Neural progenitor cell (in vitro differentiated cells): ENCODE data around the gene AKAP8L. TPM values are rescaled to one million over a fixed set of nuclear protein-coding genes. Genes with fewer than 3 reads are reported as not detected.

Experiments used
- DNase-seq: peaks from one replicate; pipeline ENCODE4 v3.0.0-alpha.2; 2016; ENCODE audit warnings: low spot score
- H2AFZ ChIP-seq: fragments of 200-600 bp; sonication (generic); replicated peaks from 2 replicates; pipeline ENCODE4 v1.6.1; 2016; ENCODE audit warnings: antibody characterized with exemption
- H3F3A ChIP-seq: fragments of 200-600 bp; sonication (generic); 2 replicates; pipeline ENCODE4 v1.6.1; 2016; ENCODE audit warnings: antibody characterized with exemption, low read depth
- H3K27ac ChIP-seq: fragments of 200-600 bp; sonication (generic); 2 replicates; pipeline ENCODE4 v1.5.1; 2016; ENCODE audit warnings: mild to moderate bottlenecking
- H3K27me3 ChIP-seq: fragments of 200-600 bp; sonication (generic); 2 replicates; pipeline ENCODE4 v1.6.1; 2016; ENCODE audit warnings: mild to moderate bottlenecking, moderate library complexity
- H3K36me3 ChIP-seq: fragments of 200-600 bp; sonication (generic); 2 replicates; pipeline ENCODE4 v1.5.1; 2016
- H3K4me1 ChIP-seq: fragments of 200-600 bp; sonication (generic); 2 replicates; pipeline ENCODE4 v1.6.1; 2016; ENCODE audit warnings: mixed run types
- H3K4me2 ChIP-seq: fragments of 200-600 bp; sonication (generic); 2 replicates; pipeline ENCODE4 v1.6.1; 2016
- H3K4me3 ChIP-seq: fragments of 200-600 bp; sonication (generic); 2 replicates; pipeline ENCODE4 v1.5.1; 2016
- H3K79me2 ChIP-seq: fragments of 200-600 bp; sonication (generic); 2 replicates; pipeline ENCODE4 v1.6.1; 2016; ENCODE audit warnings: low read depth
- H3K9ac ChIP-seq: fragments of 200-600 bp; sonication (generic); 2 replicates; pipeline ENCODE4 v1.6.1; 2016
- H3K9me3 ChIP-seq: fragments of 200-600 bp; sonication (generic); 2 replicates; pipeline ENCODE4 v1.5.1; 2016; ENCODE audit warnings: low read depth
- H4K20me1 ChIP-seq: fragments of 200-600 bp; sonication (generic); 2 replicates; pipeline ENCODE4 v1.6.1; 2016; ENCODE audit warnings: low read depth
- H3K27ac Mint-ChIP-seq: 3 replicates; pipeline ENCODE4 v1.8.0; 2021; ENCODE audit warnings: mixed read lengths
- H3K27me3 Mint-ChIP-seq: 2 replicates; pipeline ENCODE4 v1.8.0; 2022; ENCODE audit warnings: low read depth, mild to moderate bottlenecking, inconsistent platforms, moderate library complexity, mixed read lengths; ENCODE audit not compliant: insufficient read depth
- H3K36me3 Mint-ChIP-seq: 3 replicates; pipeline ENCODE4 v1.8.0; 2021; ENCODE audit warnings: mixed read lengths
- H3K4me1 Mint-ChIP-seq: 3 replicates; pipeline ENCODE4 v1.8.0; 2021; ENCODE audit warnings: mixed read lengths
- H3K4me3 Mint-ChIP-seq: 3 replicates; pipeline ENCODE4 v1.8.0; 2021; ENCODE audit warnings: mild to moderate bottlenecking, moderate library complexity, mixed read lengths
- H3K9me3 Mint-ChIP-seq: 3 replicates; pipeline ENCODE4 v1.8.0; 2020; ENCODE audit warnings: mixed read lengths
- CTCF ChIP-seq: fragments of 200-600 bp; sonication (generic); IDR thresholded peaks from 2 replicates; pipeline ENCODE4 v1.5.1; 2017; ENCODE audit warnings: antibody characterized with exemption, mild to moderate bottlenecking
- EZH2 ChIP-seq: fragments of 200-600 bp; sonication (generic); IDR thresholded peaks from 2 replicates; pipeline ENCODE4 v1.6.1; 2017; ENCODE audit warnings: antibody characterized with exemption, mild to moderate bottlenecking, moderate library complexity
- EZH2phosphoT487 ChIP-seq: fragments of 200-600 bp; sonication (generic); IDR thresholded peaks from 2 replicates; pipeline ENCODE4 v1.6.1; 2017; ENCODE audit warnings: antibody characterized with exemption
- microRNA counts: library from miRNA; unstranded; fragments of <30 nt; microRNA quantifications from one replicate; lab custom pipeline; 2016
- microRNA-seq: library from miRNA; unstranded; fragments of <30 nt; microRNA quantifications from one replicate; pipeline ENCODE4, GENCODE V29; 2016
- small RNA-seq: library from RNA; depleted of rRNA; stranded (forward); fragments of <200 nt; gene quantifications from one replicate; pipeline ENCODE3, GENCODE V24; 2015
- total RNA-seq: library from RNA; depleted of rRNA; stranded (reverse); fragments of >200 nt; gene quantifications from 2 replicates; pipeline ENCODE4 v1.2.3, GENCODE V29; 2015; ENCODE audit warnings: low replicate concordance

AKAP8L gene
- total RNA-seq, 1 donor from 2014 or later: 131 TPM

GRCh38 chr19:15331419-15332310 is 87.1 kb downstream of the AKAP8L start:
- H3K4me2 ChIP-seq: peak overlapping the region; percentile 90
- H3K79me2 ChIP-seq: peaks cover 68% of the 10 kb centered on the region
- no peaks in the 10 kb centered on the region for H3K9me3 ChIP-seq
- peak overlapping the region; percentile 88 for H3K9ac ChIP-seq
- H3K36me3 ChIP-seq: no peaks in the 10 kb centered on the region
- H4K20me1 ChIP-seq: peaks cover 49% of the 10 kb centered on the region
- H3F3A ChIP-seq: no peaks in the 10 kb centered on the region
- DNase-seq: peak; percentile 74
- peak overlapping the region; percentile 99 for H3K27ac Mint-ChIP-seq
- peaks cover 46% of the 10 kb centered on the region for H3K4me1 Mint-ChIP-seq
- H3K4me3 ChIP-seq: peak overlapping the region; percentile 94
- TF ChIP-seq EZH2phosphoT487 (no peak), CTCF (no peak), EZH2 (no peak)
- H3K27me3 Mint-ChIP-seq: peaks cover 6% of the 10 kb centered on the region
- H3K9me3 Mint-ChIP-seq: no peaks in the 10 kb centered on the region
- H3K27me3 ChIP-seq: no peaks in the 10 kb centered on the region
- H3K27ac ChIP-seq: peak overlapping the region; percentile 97
- H3K4me3 Mint-ChIP-seq: peak overlapping the region; percentile 99
- H3K36me3 Mint-ChIP-seq: peaks cover 15% of the 10 kb centered on the region
- peaks cover 3% of the 10 kb centered on the region for H3K4me1 ChIP-seq
- H2AFZ ChIP-seq: no peak overlapping the region

GRCh38 chr19:15330801-15331418 is 87.9 kb downstream of the AKAP8L start:
- H4K20me1 ChIP-seq: peaks cover 56% of the 10 kb centered on the region
- DNase-seq: peak; percentile 56
- no peaks in the 10 kb centered on the region for H3K27me3 ChIP-seq
- peaks cover 3% of the 10 kb centered on the region for H3K4me1 ChIP-seq
- H3F3A ChIP-seq: no peaks in the 10 kb centered on the region
- peak overlapping the region; percentile 99 for H3K27ac Mint-ChIP-seq
- peak overlapping the region; percentile 90 for H3K4me2 ChIP-seq
- H3K4me3 ChIP-seq: peak overlapping the region; percentile 94
- H3K4me3 Mint-ChIP-seq: peak overlapping the region; percentile 99
- peak overlapping the region; percentile 78 for H3K27ac ChIP-seq
- no peak for TF ChIP-seq EZH2phosphoT487
- TF ChIP-seq EZH2: no peak
- TF ChIP-seq CTCF: no peak
- H3K4me1 Mint-ChIP-seq: peaks cover 42% of the 10 kb centered on the region
- H3K79me2 ChIP-seq: peaks cover 76% of the 10 kb centered on the region
- H3K27me3 Mint-ChIP-seq: peaks cover 6% of the 10 kb centered on the region
- H3K9me3 Mint-ChIP-seq: no peaks in the 10 kb centered on the region
- H3K36me3 ChIP-seq: no peaks in the 10 kb centered on the region
- H2AFZ ChIP-seq: no peak overlapping the region
- H3K9ac ChIP-seq: peak overlapping the region; percentile 88
- H3K9me3 ChIP-seq: no peaks in the 10 kb centered on the region
- H3K36me3 Mint-ChIP-seq: peaks cover 15% of the 10 kb centered on the region

MicroRNAs within 50 kb of the gene (microRNA counts, 767-probe panel; counts per million panel counts)
- microRNA hsa-miR-1470 (lab: Ali Mortazavi, UCI): 460 counts per million, percentile 90 among the panel's probes with 10 or more counts

Small RNAs within 50 kb of the gene (microRNA-seq; reads per million reads assigned to microRNA genes)
- not detected for gene MIR1470

Small RNAs within 50 kb of the gene (small RNA-seq; reads per million reads assigned to genes)
- not detected for gene AC005776.1
- gene MIR1470: not detected

Other genes with a start within 250 kb of the AKAP8L start
- 17.1 and 71.8 TPM in 2 replicates for gene NOTCH3, start 218.0 kb downstream of the AKAP8L start, total RNA-seq
- gene EPHX3, start 186.5 kb downstream of the AKAP8L start, total RNA-seq: 2.2 and 2.3 TPM in 2 replicates
- 14.5 and 20.9 TPM in 2 replicates for gene BRD4, start 86.4 kb downstream of the AKAP8L start, total RNA-seq
- gene AKAP8, start 39.2 kb downstream of the AKAP8L start, total RNA-seq: 20.1 and 23.7 TPM in 2 replicates
- gene WIZ, start 31.0 kb upstream of the AKAP8L start, total RNA-seq: 9.1 and 30.3 TPM in 2 replicates
- not detected in 2 replicates for gene RASAL3, start 45.6 kb upstream of the AKAP8L start, total RNA-seq
- gene PGLYRP2, start 60.5 kb upstream of the AKAP8L start, total RNA-seq: not detected in 2 replicates
- not detected in 2 replicates for gene CYP4F22, start 89.5 kb upstream of the AKAP8L start, total RNA-seq
- gene CYP4F8, start 196.2 kb upstream of the AKAP8L start, total RNA-seq: not detected in 2 replicates
- not detected in 2 replicates for gene CYP4F3, start 221.9 kb upstream of the AKAP8L start, total RNA-seq